Measurements from ENCODE around the gene APC. TPM values are rescaled to one million over a fixed set of nuclear protein-coding genes. Genes with fewer than 3 reads are reported as not detected.

Gene APC
- total and polyA plus RNA-seq, 2 of the 13 experiments (the other 11 are each of a cell fraction or from before 2014, with no cell fraction given) = 6.1 to 19.0 TPM

GRCh38 chr5:112738191-112738560 is 491 bp downstream of the APC start:
- no peaks in the 10 kb centered on the region for H3K36me3 ChIP-seq (replicated peaks in 1 of 2; ENCODE audit: control insufficient read depth in 1 of 2, insufficient read depth in 2 of 2, low read length in 2 of 2)
- intact Hi-C loops (cut with micrococcal nuclease; ENCODE audit: unreplicated experiment) (no loop called here), in situ Hi-C loops (cut with HindIII; ENCODE audit: extremely low pct_ligation_motif_present, low pct_unique_long_range_greater_than_20kb) (no loop called here)
- ATAC-seq (peak; percentile 62), FAIRE-seq (no peak), DNase-seq (ENCODE audit: low spot score) (no peak)
- ChIA-PET POLR2A (interaction anchor here (2.0 kb wide), 1 partner anchor 30 kb away, joined by 6 read pairs; no protein-coding TSS in a partner anchor), CTCF (ENCODE audit: low intra/inter-chr PET ratio, low total read pairs) (no interaction called here)
- peak overlapping the region; percentile 52 to 86 (median 79); a peak in 3 of 6 replicates for H3K4me3 ChIP-seq (replicated peaks in 1 of 3; ENCODE audit: insufficient read depth in 1 of 3, low read depth in 2 of 3, low read length in 3 of 3)
- WGBS (ENCODE audit: low lambda C conversion rate) = 87% methylated on average over 5 of the region's 5 CpGs
- TF ChIP-seq PHF21A (CRISPR knock-in tag; IDR thresholded peaks at IDR 0.05) (0 out of 2 replicates have a peak, but pooled peaks have one; percentile 5), ZHX2 (IDR thresholded peaks at IDR 0.05; ENCODE audit: low read depth) (no peak), ZHX2 (CRISPR knock-in tag; IDR thresholded peaks at IDR 0.05; ENCODE audit: borderline replicate concordance) (no peak)
- peaks cover 9% of the 10 kb centered on the region for H3K4me1 ChIP-seq (ENCODE audit: insufficient read depth, low read length)
- peak overlapping the region; percentile 73 for H3K4me2 ChIP-seq (ENCODE audit: low read depth, low read length)
- BruUV-seq (replicated peaks) = no TSS peak
- no peak overlapping the region for H3K27ac ChIP-seq (ENCODE audit: extremely low read length, insufficient read depth, low read length)
- H3K27me3 ChIP-seq (ENCODE audit: control insufficient read depth in 1 of 2, insufficient read depth in 2 of 2, low read length in 2 of 2) = no peaks in the 10 kb centered on the region
- no peaks in the 10 kb centered on the region; the same call in 1 of the 2 replicates for H4K20me1 ChIP-seq (ENCODE audit: insufficient read depth, low read length)
- no peaks in the 10 kb centered on the region for H3K79me2 ChIP-seq (ENCODE audit: insufficient read depth, low read length)
- no peak overlapping the region for H3K9ac ChIP-seq (ENCODE audit: insufficient read depth, low read depth, low read length)
- H2AFZ ChIP-seq (ENCODE audit: low read length) = no peak overlapping the region
- H3K9me3 ChIP-seq (ENCODE audit: low read length) = no peaks in the 10 kb centered on the region
